Sigmoid colon (tissue), 7 donors: ENCODE data around the gene ELOVL5. TPM values are rescaled to one million over a fixed set of nuclear protein-coding genes. Genes with fewer than 3 reads are reported as not detected.
A peak's percentile ranks its signal among the peaks of the same experiment; 100 is the strongest.
"Not testable (repeated sequence)": the region's sequence is repeated elsewhere in the genome, so short reads cannot be mapped to it uniquely, and the experiment has no call there.

Source experiments
- DNase-seq: peaks from one replicate; pipeline ENCODE4 v3.0.0-alpha.2; 2019
- H3K27ac ChIP-seq, 4 donors: fragments of 200-600 bp; sonication (generic); one replicate each; pipeline ENCODE4 v1.5.1; 2016 to 2019; ENCODE audit warnings: mild to moderate bottlenecking in 1 of 4
- H3K27me3 ChIP-seq, 3 donors: fragments of 200-600 bp; sonication (generic); one replicate each; pipeline ENCODE4 v1.5.1; 2019; ENCODE audit warnings: mild to moderate bottlenecking in 1 of 3
- H3K36me3 ChIP-seq, 4 donors: fragments of 200-600 bp; sonication (generic); one replicate each; pipeline ENCODE4 v1.5.1; 2016 to 2019
- H3K4me1 ChIP-seq, 4 donors: fragments of 200-600 bp; sonication (generic); one replicate each; pipeline ENCODE4 v1.5.1; 2017 to 2019
- H3K4me3 ChIP-seq, 4 donors: fragments of 200-600 bp; sonication (generic); one replicate each; pipeline ENCODE4 v1.5.1; 2017 to 2019; ENCODE audit warnings: mild to moderate bottlenecking in 2 of 4, moderate library complexity in 1 of 4
- H3K9me3 ChIP-seq, 4 donors: fragments of 200-600 bp in 3 of 4; sonication (generic) in 3 of 4; one replicate each; pipeline versions ENCODE4 v1.5.1 to v1.6.1; 2013 to 2019
- CTCF ChIP-seq, 4 experiments: fragments of 450-650 bp in 3 of 4; fragments of 200-600 bp in 1 of 4; IDR thresholded peaks; one replicate each; pipeline ENCODE4 v1.5.1; 2016 to 2019; ENCODE audit warnings: antibody characterized with exemption in 4 of 4, mild to moderate bottlenecking in 3 of 4, moderate library complexity in 2 of 4
- EP300 ChIP-seq, 4 donors: sonication (generic); formaldehyde crosslinking; IDR thresholded peaks; one replicate each; pipeline ENCODE4 v1.6.1; 2017; ENCODE audit warnings: antibody characterized with exemption in 4 of 4
- POLR2A ChIP-seq, 2 donors: fragments of 450-650 bp; IDR thresholded peaks; one replicate each; pipeline ENCODE4 v1.6.1; 2016; ENCODE audit warnings: antibody characterized with exemption in 2 of 2, mild to moderate bottlenecking in 2 of 2, moderate library complexity in 2 of 2
- POLR2AphosphoS5 ChIP-seq, 4 donors: sonication (generic); formaldehyde crosslinking; IDR thresholded peaks; one replicate each; pipeline ENCODE4 v1.6.1; 2017; ENCODE audit warnings: antibody characterized with exemption in 4 of 4
- WGBS, 2 donors: extraction: QIAGEN DNeasy Blood & Tissue Kit; methylation state at CpG; one replicate each; pipeline ENCODE4 v1.1.7; 2013; 5-methylcytosine and 5-hydroxymethylcytosine counted together
- intact Hi-C: fragments of 100-400 bp; cut with DNase I; formaldehyde crosslinking; loops from one replicate; pipeline ENCODE4 v1.15.1; 2023
- polyA plus RNA-seq, 3 donors: library from polyadenylated mRNA; stranded (reverse); fragments of 200-250 nt; gene quantifications; one replicate each; pipeline ENCODE4 v1.2.3, GENCODE V29; 2013
- total RNA-seq, 4 donors: library from RNA; depleted of rRNA; stranded (reverse); fragments of >200 nt; gene quantifications; one replicate each; pipeline ENCODE4 v1.1.0, GENCODE V29; 2016
- donor health status: healthy with polysubstance abuse.
- donor health status: Bipolar disorder and iron deficiency.
- donor health status: healthy.

The ELOVL5 gene
- total and polyA plus RNA-seq, 7 donors = 7.2 to 73.8 (median 54.3) TPM

DNA sequence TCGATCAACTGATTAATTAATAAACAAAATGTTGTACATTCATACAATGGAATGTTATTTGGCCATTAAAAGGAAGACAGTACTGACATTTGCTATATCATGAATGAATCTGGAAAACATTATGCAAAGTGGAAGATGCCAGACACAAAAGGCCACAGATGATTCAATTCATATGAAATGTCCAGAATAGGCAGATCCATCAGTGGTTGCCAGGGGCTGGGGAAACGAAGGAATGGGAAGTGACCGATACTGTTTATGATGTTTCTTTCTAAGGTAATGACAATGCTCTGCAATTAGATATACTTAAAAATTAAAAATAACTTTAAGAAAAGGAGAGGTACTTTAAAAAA is 37.2 kb downstream of the ELOVL5 start:
- H3K36me3 ChIP-seq = no peaks in the 10 kb centered on the region
- H3K9me3 ChIP-seq = no peaks in the 10 kb centered on the region
- no peaks in the 10 kb centered on the region for H3K27me3 ChIP-seq
- 84 to 91% methylated on average over 3 of the region's 3 CpGs for WGBS, 2 donors
- intact Hi-C loops = no loop called here
- no peak for TF ChIP-seq POLR2A (IDR thresholded peaks at IDR 0.05)
- TF ChIP-seq CTCF (IDR thresholded peaks at IDR 0.05) = no peak
- no peak for TF ChIP-seq POLR2AphosphoS5 (IDR thresholded peaks at IDR 0.05)
- TF ChIP-seq EP300 (IDR thresholded peaks at IDR 0.05) = no peak
- no peak overlapping the region for H3K4me3 ChIP-seq
- H3K27ac ChIP-seq = no peak overlapping the region
- peaks cover 0 to 86% (median 67%) of the 10 kb centered on the region in 4 donors for H3K4me1 ChIP-seq
- DNase-seq = no peak

- intact Hi-C loops = no loop called here
- WGBS, 2 donors = 60 to 87% methylated on average over 6 of the region's 6 CpGs
- Histone ChIP-seq H3K4me3 (no peak overlapping the region), H3K36me3 (no peaks in the 10 kb centered on the region), H3K4me1 (peaks cover 0 to 81% (median 63%) of the 10 kb centered on the region in 4 donors), H3K27me3 (no peaks in the 10 kb centered on the region), H3K9me3 (no peaks in the 10 kb centered on the region), H3K27ac (peak overlapping the region in 2 of 4 donors; percentile 7)
- no peak for DNase-seq
- TF ChIP-seq POLR2AphosphoS5 (IDR thresholded peaks at IDR 0.05) = no peak
- TF ChIP-seq CTCF (IDR thresholded peaks at IDR 0.05) = no peak
- TF ChIP-seq EP300 (IDR thresholded peaks at IDR 0.05) = no peak
- TF ChIP-seq POLR2A (IDR thresholded peaks at IDR 0.05) = no peak
Measured at GRCh38 chr6:53310771-53311585, 37.8 kb downstream of the ELOVL5 start.

DNA sequence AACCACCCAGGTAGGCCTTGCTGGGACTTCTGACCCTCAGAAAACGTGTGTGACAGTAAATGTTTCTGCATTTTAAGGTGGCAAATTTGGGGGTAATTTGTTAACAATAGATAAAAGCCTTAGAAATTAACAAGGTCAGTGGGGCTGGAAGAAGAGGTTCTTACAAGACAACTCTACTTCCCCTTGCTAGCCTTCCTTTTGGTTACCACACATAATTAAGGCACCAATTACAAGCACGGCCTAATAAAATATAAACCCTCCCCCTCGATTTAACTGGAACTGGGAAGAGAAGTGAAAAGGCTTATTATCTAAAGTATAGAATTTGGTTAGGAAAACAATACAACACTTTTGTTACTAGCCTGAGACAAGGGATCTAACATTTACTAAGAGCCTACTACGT is 38.8 kb downstream of the ELOVL5 start:
- no peaks in the 10 kb centered on the region for H3K9me3 ChIP-seq
- peaks cover 0 to 72% (median 52%) of the 10 kb centered on the region in 4 donors for H3K4me1 ChIP-seq
- no peaks in the 10 kb centered on the region for H3K27me3 ChIP-seq
- WGBS, 2 donors = 58 to 82% methylated on average over 4 of the region's 4 CpGs
- no peak for TF ChIP-seq POLR2AphosphoS5 (IDR thresholded peaks at IDR 0.05)
- no peak for TF ChIP-seq CTCF (IDR thresholded peaks at IDR 0.05)
- TF ChIP-seq POLR2A (IDR thresholded peaks at IDR 0.05) = no peak
- TF ChIP-seq EP300 (IDR thresholded peaks at IDR 0.05) = no peak
- H3K27ac ChIP-seq = peak overlapping the region in 2 of 4 donors; percentile 50 to 57
- intact Hi-C loops = no loop called here
- no peak for DNase-seq
- H3K4me3 ChIP-seq = no peak overlapping the region
- no peaks in the 10 kb centered on the region for H3K36me3 ChIP-seq

- TF ChIP-seq POLR2AphosphoS5 (IDR thresholded peaks at IDR 0.05) (peak in 1 of 4 donors; percentile 12), POLR2A (IDR thresholded peaks at IDR 0.05) (no peak)
- DNase-seq = no peak
- H3K4me3 ChIP-seq = no peak overlapping the region
- intact Hi-C loops = no loop called here
- H3K27ac ChIP-seq = peak overlapping the region in 3 of 4 donors; percentile 50 to 59 (median 57)
- H3K27me3 ChIP-seq = no peaks in the 10 kb centered on the region
- no peaks in the 10 kb centered on the region for H3K9me3 ChIP-seq
- 56 to 81% methylated on average over 7 of the region's 7 CpGs for WGBS, 2 donors
- peaks cover 0 to 67% (median 48%) of the 10 kb centered on the region in 4 donors for H3K4me1 ChIP-seq
- no peaks in the 10 kb centered on the region for H3K36me3 ChIP-seq
Measured at GRCh38 chr6:53309059-53309900, 39.5 kb downstream of the ELOVL5 start.

DNA sequence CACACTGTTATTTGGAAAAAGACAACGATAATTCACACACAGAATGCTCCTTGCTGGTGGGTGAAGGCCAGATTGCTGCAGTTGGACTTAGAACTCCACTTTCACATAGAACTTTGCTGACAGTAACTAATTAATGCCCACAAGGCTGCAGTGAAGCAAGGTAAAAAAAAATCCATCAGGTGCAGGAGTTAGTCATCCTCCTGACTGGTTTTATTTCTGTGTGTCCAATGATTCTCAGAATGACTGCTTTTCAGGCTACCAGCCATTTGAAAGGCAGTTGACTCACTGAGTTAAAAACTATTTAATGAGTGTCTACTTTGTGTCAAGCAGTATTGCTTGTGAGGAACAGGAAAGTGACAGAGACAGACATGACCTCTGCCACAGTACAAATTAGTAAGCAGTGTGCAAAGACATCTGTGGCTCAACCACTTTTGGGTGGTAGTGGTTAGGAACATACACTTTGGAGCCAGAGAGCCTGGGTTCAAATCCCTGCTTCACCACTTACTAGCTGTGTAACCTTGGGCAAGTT is 41.9 kb downstream of the ELOVL5 start:
- H3K4me3 ChIP-seq = no peak overlapping the region
- no peak for TF ChIP-seq POLR2A (IDR thresholded peaks at IDR 0.05)
- no peak for TF ChIP-seq CTCF (IDR thresholded peaks at IDR 0.05)
- TF ChIP-seq EP300 (IDR thresholded peaks at IDR 0.05) = no peak
- TF ChIP-seq POLR2AphosphoS5 (IDR thresholded peaks at IDR 0.05) = no peak
- H3K36me3 ChIP-seq = no peaks in the 10 kb centered on the region
- 59 to 70% methylated on average over 1 of the region's 1 CpG for WGBS, 2 donors
- intact Hi-C loops = no loop called here
- H3K27me3 ChIP-seq = no peaks in the 10 kb centered on the region
- no peak for DNase-seq
- peak overlapping the region in 2 of 4 donors; percentile 35 to 56 for H3K27ac ChIP-seq
- no peaks in the 10 kb centered on the region for H3K9me3 ChIP-seq
- H3K4me1 ChIP-seq = peaks cover 0 to 71% (median 58%) of the 10 kb centered on the region in 4 donors

DNA sequence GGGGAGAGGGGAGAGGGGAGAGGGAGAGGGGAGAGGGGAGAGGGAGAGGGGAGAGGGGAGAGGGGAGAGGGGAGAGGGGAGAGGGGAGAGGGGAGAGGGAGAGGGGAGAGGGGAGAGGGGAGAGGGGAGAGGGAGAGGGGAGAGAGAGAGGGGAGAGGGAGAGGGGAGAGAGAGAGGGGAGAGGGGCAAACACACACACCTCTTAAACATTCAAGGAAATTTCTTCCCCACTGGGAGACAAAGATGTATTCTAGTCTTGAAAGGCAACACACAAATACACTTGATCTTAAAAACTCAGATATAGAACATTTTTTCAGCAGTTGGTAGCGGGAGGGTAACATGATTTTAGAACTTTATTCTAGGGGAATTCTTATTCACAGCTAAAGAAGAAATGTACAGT is 42.5 kb downstream of the ELOVL5 start:
- H3K9me3 ChIP-seq, H3K27me3 ChIP-seq, H3K36me3 ChIP-seq, intact Hi-C loops, H3K4me3 ChIP-seq, DNase-seq: not testable (repeated sequence)
- peak overlapping the region in 1 of 4 donors; percentile 56 for H3K27ac ChIP-seq
- H3K4me1 ChIP-seq = peaks cover 0 to 71% (median 61%) of the 10 kb centered on the region in 4 donors
- WGBS, 2 donors = 88 to 100% methylated on average over 1 of the region's 1 CpG

- WGBS, 2 donors = 96 to 98% methylated on average over 37 of the region's 37 CpGs
- H3K4me3 ChIP-seq, H3K9me3 ChIP-seq, H3K36me3 ChIP-seq, H3K27ac ChIP-seq, H3K27me3 ChIP-seq, intact Hi-C loops, DNase-seq: not testable (repeated sequence)
- H3K4me1 ChIP-seq = peaks cover 0 to 71% (median 65%) of the 10 kb centered on the region in 4 donors
Measured at GRCh38 chr6:53305506-53306005, 43.2 kb downstream of the ELOVL5 start.
